Stimulated activated CD4-positive, alpha-beta T cell treated with anti-CD3 and anti-CD28 coated beads, Interleukin-12 subunit alpha, Interleukin-12 subunit beta, amount 100 ng/mL, for 4 hours (primary cell): Measurements from ENCODE around the gene VCAM1.
"Not testable (repeated sequence)": the region's sequence is repeated elsewhere in the genome, so short reads cannot be mapped to it uniquely, and the experiment has no call there.

Experiments
- DNase-seq: peaks from one replicate; pipeline ENCODE4 v3.0.0-alpha.2; 2020

VCAM1 gene, protein sequence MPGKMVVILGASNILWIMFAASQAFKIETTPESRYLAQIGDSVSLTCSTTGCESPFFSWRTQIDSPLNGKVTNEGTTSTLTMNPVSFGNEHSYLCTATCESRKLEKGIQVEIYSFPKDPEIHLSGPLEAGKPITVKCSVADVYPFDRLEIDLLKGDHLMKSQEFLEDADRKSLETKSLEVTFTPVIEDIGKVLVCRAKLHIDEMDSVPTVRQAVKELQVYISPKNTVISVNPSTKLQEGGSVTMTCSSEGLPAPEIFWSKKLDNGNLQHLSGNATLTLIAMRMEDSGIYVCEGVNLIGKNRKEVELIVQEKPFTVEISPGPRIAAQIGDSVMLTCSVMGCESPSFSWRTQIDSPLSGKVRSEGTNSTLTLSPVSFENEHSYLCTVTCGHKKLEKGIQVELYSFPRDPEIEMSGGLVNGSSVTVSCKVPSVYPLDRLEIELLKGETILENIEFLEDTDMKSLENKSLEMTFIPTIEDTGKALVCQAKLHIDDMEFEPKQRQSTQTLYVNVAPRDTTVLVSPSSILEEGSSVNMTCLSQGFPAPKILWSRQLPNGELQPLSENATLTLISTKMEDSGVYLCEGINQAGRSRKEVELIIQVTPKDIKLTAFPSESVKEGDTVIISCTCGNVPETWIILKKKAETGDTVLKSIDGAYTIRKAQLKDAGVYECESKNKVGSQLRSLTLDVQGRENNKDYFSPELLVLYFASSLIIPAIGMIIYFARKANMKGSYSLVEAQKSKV

DNA sequence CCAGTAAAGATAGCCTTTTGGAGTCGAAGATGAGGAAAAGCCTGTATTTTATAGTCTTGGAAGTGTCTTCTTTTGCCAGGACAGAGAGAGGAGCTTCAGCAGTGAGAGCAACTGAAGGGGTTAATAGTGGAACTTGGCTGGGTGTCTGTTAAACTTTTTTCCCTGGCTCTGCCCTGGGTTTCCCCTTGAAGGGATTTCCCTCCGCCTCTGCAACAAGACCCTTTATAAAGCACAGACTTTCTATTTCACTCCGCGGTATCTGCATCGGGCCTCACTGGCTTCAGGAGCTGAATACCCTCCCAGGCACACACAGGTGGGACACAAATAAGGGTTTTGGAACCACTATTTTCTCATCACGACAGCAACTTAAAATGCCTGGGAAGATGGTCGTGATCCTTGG, at the start of gene VCAM1:
Gene VCAM1 (plus strand): TSS at position 253 of the 400 bp plus-strand sequence. CDS start 119 bp downstream, at position 372.
- DNase-seq: no peak

DNA sequence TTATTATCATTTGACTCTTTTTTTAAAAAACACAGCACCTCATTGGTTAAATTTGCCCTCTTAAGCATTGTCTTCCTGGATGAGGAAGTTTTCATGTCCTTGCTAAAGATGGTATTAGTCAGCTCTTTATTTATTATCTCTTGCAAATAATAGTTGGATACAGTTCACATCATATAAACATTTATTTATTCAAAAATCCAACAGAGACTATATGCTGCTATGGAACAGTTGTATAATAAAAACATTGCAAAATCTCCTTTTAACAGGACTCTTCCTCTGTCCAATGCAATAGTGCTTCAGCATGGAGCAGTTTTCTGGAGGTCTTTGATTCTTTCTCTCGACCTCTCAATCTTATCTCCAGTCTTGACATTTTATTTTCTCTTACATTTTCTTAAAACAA, 49.5 kb upstream of the VCAM1 start:
- no peak for DNase-seq

DNA sequence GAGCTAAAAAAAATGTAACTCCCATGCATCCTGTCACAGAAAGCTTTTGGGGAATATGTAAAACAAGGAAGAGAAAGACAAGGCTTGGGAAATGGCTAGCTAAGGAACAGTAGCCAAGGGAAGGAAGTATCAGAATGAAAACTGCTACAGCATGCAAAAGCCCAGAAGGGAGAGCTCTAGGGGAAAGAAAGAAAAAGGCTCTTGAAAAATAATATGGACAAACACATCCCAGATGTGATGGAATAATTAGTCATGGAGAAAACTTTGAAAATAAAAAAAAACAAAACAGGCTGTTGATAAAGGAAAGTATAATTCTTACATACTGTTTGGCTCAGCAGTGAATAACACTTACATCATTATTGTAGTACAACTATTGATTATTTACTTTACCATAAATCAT, 47.9 kb upstream of the VCAM1 start:
- DNase-seq: no peak

DNA sequence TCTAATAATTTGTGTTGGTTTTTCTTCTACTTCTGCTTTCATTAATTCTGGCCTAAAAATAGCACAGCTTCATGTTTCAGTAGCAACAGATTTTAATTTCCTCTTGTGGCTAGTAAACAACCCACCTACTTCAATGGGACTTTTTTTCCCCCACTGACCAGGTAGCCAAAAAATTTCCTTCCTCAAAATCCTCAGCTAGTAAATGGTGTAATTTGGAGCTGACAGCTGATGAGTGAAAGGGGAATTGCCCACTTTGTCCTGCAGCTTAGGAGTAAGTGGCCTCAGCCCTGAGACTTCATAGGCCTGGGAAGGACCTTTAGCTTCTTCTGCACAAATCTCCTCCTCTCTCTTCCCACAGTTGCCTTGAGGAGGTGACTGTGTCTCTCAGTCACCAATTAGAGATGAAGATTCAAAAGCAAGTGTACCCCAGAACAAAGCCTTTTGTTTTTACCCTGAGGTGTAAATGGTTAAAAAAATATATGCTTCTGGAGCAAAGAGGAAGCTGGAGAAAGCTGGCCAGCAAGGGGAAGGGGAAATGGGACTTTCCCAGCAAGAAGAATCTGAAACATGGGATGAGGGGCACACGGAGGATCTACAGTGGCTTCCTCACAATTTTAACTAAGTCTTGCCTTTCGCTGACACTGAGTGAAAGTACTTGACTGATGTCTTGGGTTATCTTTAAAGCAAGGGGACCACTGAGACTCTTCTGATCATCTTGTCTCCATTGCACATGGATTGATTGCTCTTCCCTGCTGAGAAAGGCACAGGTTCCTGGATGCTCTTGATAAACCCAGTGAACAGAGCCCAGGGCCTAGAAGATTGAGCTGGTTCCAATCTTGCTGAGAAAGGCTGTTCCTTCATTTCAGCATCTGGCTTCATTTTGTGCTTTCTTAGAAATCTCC, 35.8 kb upstream of the VCAM1 start:
- no peak for DNase-seq

DNA sequence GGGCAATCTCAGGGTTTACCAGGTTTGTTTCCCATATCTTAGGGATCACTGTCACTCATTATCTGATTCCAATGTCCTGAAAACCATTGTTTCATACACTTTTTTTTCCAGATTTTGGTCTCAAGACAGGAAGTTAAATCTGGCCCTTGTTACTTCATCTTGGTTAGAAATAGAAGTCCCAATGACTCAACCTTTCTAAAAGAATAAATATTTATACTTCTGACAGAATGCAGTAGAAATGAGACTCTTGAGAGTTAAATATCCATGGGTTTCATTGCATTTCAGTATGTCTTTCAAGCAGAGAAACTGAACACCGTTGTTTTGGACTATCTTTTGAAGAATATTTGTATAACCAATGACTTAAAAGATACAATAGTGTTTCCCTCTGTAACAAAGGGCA, 19.8 kb upstream of the VCAM1 start:
- no peak for DNase-seq

DNA sequence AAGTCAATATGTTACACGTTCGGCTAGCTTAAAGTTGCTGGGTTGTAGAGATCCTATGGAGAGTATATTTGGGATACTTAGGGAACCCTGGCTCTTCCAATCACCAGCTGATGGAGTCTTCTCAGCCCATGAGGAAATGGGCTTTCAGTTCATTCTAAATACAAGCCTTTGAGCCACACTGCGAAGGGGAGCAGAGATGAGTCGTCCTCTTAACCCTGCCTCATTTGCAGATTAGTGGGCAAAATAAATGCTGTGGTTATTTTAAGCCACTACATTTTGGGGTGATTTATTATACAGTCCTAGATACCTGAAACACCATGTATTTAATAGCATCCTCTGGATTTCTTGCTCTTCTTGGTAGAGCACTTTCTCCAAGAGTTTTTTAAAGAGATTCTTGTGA, 19.0 kb upstream of the VCAM1 start:
- DNase-seq: no peak

DNA sequence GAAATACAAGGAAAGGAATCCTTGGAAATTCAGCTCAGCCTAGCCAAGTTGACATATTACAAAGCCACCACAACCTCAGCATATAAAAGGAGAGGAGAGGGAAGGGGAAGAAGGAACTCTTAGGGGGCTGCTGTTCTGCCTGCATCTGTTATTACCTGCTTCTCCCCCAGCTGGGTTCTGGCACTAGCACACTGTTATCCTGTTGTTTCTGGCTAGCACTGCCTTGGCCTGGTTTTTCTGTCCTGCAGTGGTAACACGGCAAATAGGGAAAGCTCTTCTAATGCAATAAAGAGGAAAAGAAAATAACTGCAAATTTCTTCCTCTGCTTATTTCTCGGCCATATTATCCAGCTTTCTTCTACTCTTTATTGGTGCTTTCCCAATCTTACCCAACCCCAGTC, 16.5 kb upstream of the VCAM1 start:
- DNase-seq: no peak

DNA sequence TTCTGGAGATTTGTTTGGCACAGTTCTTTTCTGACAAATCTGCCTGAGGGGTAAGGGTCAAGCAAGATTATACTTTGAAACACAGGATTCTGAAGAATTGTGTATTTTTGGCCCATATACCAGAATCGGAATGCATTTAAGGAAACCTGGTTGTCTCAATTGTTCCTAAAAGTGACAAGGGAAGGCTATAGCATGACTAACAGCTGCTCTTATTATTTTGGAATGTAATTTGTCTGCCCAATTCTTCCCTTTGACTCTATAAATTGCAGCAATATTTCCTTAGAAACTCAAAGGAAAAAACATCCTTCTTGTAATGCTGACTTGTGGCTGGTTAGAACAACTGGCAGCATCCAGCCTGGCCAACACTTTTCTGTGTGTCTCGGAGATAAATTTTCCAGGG, 15.8 kb upstream of the VCAM1 start:
- DNase-seq: no peak

DNA sequence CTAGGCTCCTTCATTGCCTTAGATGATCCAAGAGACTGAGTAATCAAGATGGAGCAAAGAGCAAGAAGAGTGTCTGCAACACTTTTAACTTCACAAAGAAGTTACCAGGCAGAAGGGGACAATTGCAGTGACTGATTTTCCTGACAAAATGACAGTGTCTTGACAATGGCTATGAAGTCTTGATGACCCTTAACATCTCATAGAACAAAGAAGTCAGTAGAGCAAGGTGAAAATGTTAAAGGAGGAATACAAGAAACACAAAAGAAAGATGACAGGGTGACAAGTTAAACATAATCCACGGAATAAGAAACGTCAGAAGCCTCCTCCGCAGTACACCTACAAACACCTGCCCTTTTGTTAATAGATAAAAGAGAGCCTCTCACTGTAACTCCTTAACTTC, 15.1 kb upstream of the VCAM1 start:
- DNase-seq: no peak

DNA sequence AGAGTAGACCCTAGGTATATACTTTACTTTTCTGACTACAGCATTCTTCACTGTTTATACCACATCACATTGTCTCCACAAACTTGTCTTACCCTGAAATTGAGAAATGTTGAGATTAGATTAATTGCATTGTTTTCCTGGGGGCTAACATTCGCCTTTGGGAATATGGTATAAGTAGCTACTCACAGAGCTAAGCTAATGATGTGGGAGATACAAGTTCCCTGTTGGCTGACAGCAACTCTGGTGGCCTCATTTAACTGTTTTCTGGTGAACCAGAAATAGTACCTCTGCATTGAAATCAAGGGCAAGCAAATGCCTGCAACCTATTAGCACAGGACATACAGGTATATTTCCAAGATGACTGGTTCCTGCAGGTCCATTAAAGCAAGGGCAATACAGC, 13.2 kb upstream of the VCAM1 start:
- DNase-seq: no peak

DNA sequence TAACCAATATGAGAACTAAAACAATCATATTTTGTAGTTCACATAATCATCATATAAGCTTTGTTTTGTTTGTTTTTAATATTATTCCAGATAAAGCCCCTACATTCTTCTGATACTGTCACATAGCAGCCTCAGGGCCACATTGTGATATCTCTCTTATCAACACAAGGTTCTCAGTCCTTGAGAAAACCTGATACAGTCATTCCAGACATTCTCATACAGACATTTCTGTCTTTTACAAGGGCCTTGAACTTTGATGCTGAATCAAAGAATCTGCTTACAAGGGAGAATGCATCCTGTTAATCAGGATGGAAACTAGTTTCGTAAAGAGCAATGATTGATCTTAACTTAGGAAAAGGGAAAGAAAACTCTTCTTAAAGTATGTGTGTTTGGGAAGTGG, 12.7 kb upstream of the VCAM1 start:
- no peak for DNase-seq

DNA sequence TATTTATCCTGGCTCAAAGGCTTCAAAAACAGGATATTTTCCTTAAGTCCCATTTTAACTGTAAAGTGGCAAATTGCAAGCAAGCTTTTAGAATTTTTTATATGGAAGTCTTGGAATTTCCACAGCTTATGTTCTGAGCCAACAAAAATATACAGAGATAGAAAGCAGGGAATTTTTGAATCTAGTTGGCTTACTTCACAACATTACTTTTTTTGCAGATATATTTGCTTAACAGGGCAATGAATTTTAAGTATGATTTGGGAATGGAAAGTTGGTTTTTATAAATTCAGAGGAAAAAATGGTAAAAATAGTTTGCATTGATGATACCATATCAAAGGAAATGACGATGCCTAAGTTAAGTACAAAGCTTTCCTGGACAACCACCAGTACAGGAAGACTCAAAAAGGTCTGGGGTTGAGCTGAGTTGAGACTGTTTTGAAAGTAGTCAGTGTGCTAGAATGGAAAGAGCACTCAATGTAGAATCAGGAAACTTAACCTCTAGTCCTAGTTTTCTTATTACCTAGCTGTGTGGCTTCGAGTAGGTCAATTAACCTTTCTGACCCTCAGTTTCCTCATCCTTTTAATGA, 11.0 kb upstream of the VCAM1 start:
- no peak for DNase-seq

DNA sequence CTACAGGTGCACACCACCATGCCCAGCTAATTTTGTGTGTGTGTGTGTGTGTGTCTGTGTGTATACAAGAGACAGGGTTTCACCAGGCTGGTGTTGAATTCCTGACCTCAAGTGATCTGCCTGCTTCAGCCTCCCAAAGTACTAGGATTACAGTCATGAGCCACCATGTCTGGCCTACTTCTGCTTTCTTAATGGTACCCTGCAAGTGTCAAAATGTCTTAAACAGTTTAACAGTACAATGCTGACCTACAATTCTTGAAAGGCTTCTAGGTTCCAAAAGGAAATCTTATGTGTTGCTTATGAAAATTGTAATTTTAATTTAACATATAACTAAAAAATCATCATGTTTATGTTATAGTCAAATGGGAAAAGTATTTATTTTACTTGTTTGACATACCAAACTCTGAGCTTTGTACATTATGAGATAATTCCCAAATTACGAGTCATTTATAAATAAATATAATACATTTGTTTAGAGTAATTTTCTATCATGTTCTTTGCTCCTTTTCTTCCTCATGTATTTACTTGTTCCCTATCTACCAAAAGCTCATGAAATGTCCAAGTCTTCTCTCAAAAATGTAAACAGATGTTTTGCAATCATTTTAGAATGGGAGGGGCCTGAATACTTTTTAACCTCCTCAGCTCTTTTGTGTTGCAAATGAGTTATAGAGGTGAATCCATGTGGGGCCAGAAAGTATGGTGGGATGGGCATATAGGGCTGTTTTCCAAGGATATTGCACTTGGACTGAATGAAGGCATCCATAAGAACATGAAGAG, 8.4 kb upstream of the VCAM1 start:
- no peak for DNase-seq

DNA sequence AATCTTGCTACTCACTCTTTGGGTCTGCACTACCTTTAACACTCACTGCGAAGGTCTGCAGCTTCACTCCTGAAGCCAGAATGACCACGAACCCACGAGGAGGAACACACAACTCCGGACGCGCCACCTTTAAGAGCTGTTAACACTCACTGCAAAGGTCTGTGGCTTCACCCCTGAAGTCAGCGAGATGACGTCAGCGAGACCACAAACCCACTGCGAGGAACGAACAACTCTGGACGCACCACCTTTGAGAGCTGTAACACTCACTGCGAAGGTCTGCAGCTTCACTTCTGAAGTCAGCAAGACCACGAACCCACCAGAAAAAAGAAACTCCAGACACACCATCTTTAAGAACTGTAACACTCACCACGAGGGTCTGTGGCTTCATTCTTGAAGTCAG, 6.5 kb upstream of the VCAM1 start:
- not testable (repeated sequence) for DNase-seq

DNA sequence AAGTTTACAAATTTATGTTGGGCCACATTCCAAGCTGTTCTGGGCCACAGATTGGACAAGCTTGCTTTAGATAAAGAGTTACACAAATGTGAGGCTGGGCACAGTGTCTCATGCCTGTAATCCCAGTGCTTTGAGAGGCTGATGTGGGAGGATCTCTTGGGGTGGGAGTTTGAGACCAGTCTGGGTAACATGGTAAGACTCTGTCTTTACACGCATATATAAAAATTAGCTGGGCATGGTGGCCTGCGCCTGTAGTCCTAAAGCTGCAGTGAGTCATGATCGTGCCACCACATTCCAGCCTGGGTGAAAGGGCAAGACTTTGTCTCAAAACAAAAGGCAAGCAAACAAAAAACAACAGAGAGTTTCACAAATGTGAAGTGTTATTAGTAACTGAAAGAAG, 5.9 kb upstream of the VCAM1 start:
- DNase-seq: no peak

DNA sequence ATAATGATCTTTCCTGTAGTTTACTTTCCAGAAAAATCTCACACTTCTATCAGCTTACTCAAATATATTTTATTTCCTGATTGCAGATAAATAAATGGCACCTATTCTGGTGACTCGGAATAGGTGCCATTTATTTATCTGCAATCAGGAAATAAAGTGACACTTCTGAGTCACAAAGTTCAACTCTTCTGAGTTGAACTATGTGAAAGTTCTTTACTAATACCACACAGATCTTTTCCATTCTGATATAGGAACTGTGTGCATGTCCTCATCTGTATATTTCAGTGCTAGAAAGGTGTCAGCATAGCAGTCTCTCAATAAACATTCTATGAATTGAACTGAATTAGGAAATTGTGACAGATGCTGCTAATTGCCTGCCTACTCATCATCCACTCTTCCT, 4.9 kb upstream of the VCAM1 start:
- no peak for DNase-seq

DNA sequence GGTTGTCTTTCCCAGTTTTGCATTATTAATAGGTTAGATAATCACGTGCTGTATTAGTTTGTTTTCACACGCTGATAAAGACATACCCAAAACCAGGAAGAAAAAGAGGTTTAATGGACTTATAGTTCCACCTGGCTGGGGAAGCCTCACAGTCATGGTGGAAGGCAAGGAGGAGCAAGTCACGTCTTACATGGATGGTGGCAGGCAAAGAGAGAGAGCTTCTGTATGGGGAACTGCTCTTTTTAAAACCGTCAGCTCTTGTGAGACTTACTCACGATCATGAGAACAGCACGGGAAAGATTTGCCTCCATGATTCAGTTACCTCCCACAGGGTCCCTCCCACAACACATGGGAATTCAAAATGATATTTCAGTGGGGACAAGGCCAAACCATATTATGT, 2.3 kb upstream of the VCAM1 start:
- DNase-seq: no peak

DNA sequence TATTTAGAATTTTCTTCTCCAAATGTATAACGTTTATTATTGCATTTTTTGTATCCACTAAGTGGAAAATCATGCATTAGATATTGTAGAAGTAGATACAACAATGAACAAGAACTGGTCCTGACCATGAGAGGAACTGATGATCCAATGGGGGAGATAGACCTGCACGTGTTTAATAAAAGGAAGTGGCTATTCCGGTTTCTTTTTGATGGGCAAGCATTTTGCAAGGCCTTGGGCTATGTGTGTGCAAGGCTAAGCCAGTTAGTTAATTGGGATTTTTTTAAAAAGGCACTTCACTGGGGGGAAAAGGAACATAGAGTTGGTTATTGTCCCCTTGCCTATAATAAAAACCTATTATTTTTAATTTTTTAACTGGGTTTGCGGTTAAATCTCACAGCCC, 961 bp upstream of the VCAM1 start:
- DNase-seq: no peak

DNA sequence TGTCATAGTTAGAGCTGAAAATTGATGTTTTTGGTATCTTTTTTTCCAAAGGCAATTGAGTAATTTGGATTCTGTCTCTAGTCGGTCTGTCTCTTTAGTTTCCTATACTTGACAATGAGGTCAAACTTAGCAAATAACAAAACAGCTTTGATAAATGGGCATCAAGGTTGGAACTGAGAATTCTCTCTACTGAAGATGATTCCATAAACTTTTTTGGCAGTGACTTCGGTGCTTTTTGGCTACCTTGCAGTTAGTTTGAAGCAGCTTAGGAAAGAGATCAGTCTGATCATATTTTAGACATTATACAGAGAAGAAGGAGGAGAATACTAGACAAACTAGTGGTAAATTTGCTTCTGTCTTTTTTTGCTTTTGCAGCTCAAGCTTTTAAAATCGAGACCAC, 559 bp downstream of the VCAM1 start:
- no peak for DNase-seq

DNA sequence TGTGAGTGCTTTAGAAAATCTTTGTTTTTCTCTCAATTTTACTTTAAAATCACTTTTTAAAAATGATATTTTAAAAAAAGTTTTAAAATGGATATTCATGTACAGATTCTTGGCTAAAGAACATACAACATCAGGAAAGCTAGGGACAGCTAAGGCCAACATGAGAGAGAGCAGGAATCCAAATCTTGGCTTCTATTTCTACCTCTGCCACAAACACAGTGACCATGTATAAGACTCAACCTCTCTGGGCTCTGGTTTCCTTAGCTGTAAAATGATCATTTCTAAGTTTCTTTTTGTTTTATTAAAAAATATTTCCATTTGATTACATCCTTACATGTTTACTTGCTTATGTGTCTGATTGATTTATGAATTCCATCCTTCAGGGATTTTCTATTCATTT, 1.2 kb downstream of the VCAM1 start:
- no peak for DNase-seq

DNA sequence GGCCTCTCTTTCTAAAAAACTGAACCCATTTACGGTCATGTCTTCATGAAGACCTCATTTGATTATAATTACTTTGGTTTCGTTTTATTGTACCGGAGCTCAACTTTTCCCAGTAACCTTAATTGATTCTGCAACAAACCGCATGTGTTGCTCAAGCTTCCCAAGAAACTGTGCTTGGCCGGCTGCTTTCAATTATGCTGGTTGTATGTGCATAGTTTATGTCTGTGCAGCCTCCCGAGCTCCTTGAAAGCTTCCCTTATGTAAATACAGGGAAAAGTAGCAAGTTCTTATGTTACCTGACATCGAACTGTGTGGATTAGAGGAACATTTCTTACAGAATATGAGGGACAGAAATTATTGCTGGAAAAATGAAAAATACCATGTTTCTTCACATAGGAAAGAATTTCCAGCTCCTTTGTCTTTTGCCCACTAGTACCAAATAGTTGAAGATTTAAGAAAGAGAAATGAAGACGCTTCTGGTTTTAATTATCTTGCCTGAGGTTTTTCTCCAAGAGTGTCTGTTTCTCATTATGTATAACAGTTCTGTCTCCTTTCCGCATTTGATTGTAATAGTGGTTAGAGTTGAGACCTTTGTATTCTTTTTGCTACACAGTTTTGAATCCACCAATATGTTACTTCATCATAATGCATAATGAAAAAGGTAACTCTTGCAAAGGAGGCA, 2.1 kb downstream of the VCAM1 start:
- no peak for DNase-seq

DNA sequence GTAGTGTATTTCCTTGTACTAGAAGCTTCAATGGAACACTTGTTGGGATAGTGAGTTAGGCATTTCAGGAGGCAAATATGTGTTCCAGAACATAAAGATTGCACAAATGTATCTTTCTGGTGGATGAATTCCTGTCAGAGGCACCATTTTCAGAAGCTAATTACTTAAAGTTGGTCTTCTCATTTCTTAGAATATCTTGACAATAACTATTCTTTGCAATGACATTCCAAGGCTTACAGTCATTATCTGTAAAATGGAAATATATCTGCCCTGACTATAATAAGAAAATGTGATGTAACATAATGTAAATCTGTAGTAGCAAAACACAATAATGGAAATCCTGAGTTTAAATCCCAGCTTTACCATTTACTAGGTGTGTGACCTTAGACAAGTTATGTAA, 2.7 kb downstream of the VCAM1 start:
- no peak for DNase-seq
